Measurements from ENCODE around the gene CANT1.

GRCh38 chr17:79045842-79046196, 36.3 kb upstream of the CANT1 start:
- TF ChIP-seq CTCF (IDR thresholded peaks at IDR 0.05 in 2 of 3, conservative IDR thresholded peaks at IDR 0.05 in 1 of 3; ENCODE audit: borderline replicate concordance in 1 of 3, insufficient read depth in 1 of 3, low read depth in 2 of 3, low read length in 2 of 3) (peak; percentile 93 to 99 (median 99)), EZH2phosphoT487 (IDR thresholded peaks at IDR 0.05; ENCODE audit: borderline replicate concordance) (no peak)

Measured in HCT116 (cell line).